Prostate gland (tissue), 2 donors: ENCODE results near the gene TMEM192. TPM values are rescaled to one million over a fixed set of nuclear protein-coding genes. Genes with fewer than 3 reads are reported as not detected.

ENCODE experiments used
- DNase-seq: peaks from one replicate; pipeline ENCODE4 v3.0.0-alpha.2; 2019; ENCODE audit warnings: low spot score
- H3K27ac ChIP-seq, 2 donors: fragments of 200-600 bp; sonication (generic); 2 replicates each; pipeline ENCODE4 v1.5.1; 2017 to 2019
- H3K27me3 ChIP-seq: fragments of 200-600 bp; sonication (generic); replicated peaks from 2 replicates; pipeline ENCODE4 v1.5.1; 2019; ENCODE audit not compliant: insufficient read depth
- H3K36me3 ChIP-seq, 2 donors: fragments of 200-600 bp; sonication (generic); 1 replicate in 1 of 2; 2 replicates in 1 of 2; pipeline versions ENCODE4 v1.5.1 to v1.8.1; 2017 to 2019
- H3K4me1 ChIP-seq: fragments of 200-600 bp; sonication (generic); replicated peaks from 2 replicates; pipeline ENCODE4 v1.5.1; 2019
- H3K4me3 ChIP-seq, 2 donors: fragments of 200-600 bp; sonication (generic); 2 replicates each; pipeline ENCODE4 v1.5.1; 2017 to 2019
- H3K9me3 ChIP-seq: fragments of 200-600 bp; sonication (generic); 2 replicates; pipeline ENCODE4 v1.5.1; 2017
- CTCF ChIP-seq, 4 experiments: fragments of 200-600 bp in 2 of 4; fragments of 450-650 bp in 2 of 4; sonication (generic) in 2 of 4; IDR thresholded peaks; 1 replicate in 3 of 4; 2 replicates in 1 of 4; pipeline ENCODE4 v1.5.1; 2016 to 2019; ENCODE audit warnings: antibody characterized with exemption in 4 of 4, mild to moderate bottlenecking in 2 of 4, moderate library complexity in 2 of 4
- POLR2A ChIP-seq: fragments of 450-650 bp; IDR thresholded peaks from one replicate; pipeline ENCODE4 v1.6.1; 2016; ENCODE audit warnings: antibody characterized with exemption, mild to moderate bottlenecking
- POLR2AphosphoS5 ChIP-seq: sonication (generic); formaldehyde crosslinking; IDR thresholded peaks from one replicate; pipeline ENCODE4 v1.6.1; 2017; ENCODE audit warnings: antibody characterized with exemption
- WGBS: methylation state at CpG from one replicate; pipeline ENCODE4 v1.1.5; 2018; 5-methylcytosine and 5-hydroxymethylcytosine counted together
- intact Hi-C: fragments of 100-400 bp; cut with DNase I; formaldehyde crosslinking; loops from one replicate; pipeline ENCODE4 v1.14.2; 2022
- total RNA-seq, 2 donors: library from RNA; depleted of rRNA; stranded (reverse); fragments of >200 nt; gene quantifications; one replicate each; pipeline ENCODE4 v1.1.0, GENCODE V29; 2016

The TMEM192 gene
- total RNA-seq, 2 donors from 2014 or later: 22.3 to 43.3 TPM

DNA sequence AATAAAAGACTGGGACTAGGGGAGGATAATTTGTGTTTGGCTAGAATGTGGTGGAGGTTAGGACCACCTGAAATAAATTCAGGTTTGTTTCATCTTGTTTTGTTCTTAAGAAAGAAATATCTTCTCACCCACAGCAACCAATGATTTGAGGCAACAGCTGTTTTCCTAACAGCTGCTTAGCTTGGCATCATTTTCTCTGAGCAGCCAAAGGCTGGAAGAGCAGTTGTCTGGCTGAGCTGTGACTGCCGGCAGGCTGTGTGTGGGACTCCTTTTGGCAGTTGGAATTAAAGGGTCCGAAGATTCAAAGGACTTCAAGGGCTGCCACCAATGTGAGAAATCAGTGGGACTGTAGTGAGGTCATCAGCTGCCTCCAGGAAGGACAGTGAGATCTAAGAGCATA, 54.0 kb downstream of the TMEM192 start:
- Histone ChIP-seq H3K4me3 (no peak overlapping the region), H3K36me3 (no peaks in the 10 kb centered on the region), H3K27ac (no peak overlapping the region), H3K4me1 (no peaks in the 10 kb centered on the region), H3K9me3 (no peaks in the 10 kb centered on the region), H3K27me3 (no peaks in the 10 kb centered on the region)
- WGBS: 61% methylated on average over 2 of the region's 2 CpGs
- TF ChIP-seq CTCF (IDR thresholded peaks at IDR 0.05) (no peak), POLR2A (no peak), POLR2AphosphoS5 (no peak)
- intact Hi-C loops: no loop called here
- no peak for DNase-seq

- H3K27ac ChIP-seq: no peak overlapping the region
- H3K36me3 ChIP-seq: no peaks in the 10 kb centered on the region
- no peaks in the 10 kb centered on the region for H3K27me3 ChIP-seq
- WGBS: 88% methylated on average over 9 of the region's 9 CpGs
- TF ChIP-seq CTCF (IDR thresholded peaks at IDR 0.05): no peak
- no peak for TF ChIP-seq POLR2A
- no peak for TF ChIP-seq POLR2AphosphoS5
- H3K4me1 ChIP-seq: no peaks in the 10 kb centered on the region
- no peaks in the 10 kb centered on the region for H3K9me3 ChIP-seq
- intact Hi-C loops: no loop called here
- no peak overlapping the region for H3K4me3 ChIP-seq
- no peak for DNase-seq
These were observed 57.1 kb downstream of the TMEM192 start for GRCh38 chr4:165055601-165056000.

GRCh38 chr4:165053645-165054044, 59.0 kb downstream of the TMEM192 start, which contains the start of gene TRIM75:
TRIM75 (plus strand) TSS chr4:165053866; CDS start chr4:165059148, 5,282 bp downstream.
- no peaks in the 10 kb centered on the region for H3K27me3 ChIP-seq
- H3K9me3 ChIP-seq: no peaks in the 10 kb centered on the region
- intact Hi-C loops: no loop called here
- no peaks in the 10 kb centered on the region for H3K4me1 ChIP-seq
- no peak within 1 kb of the TSS for H3K4me3 ChIP-seq
- 85% methylated on average over 6 of the region's 6 CpGs for WGBS
- DNase-seq: no peak
- no peak within 1 kb of the TSS for H3K27ac ChIP-seq
- TF ChIP-seq CTCF (IDR thresholded peaks at IDR 0.05) (no peak), POLR2AphosphoS5 (no peak), POLR2A (no peak)
- H3K36me3 ChIP-seq: no peaks in the 10 kb centered on the region

GRCh38 chr4:165052627-165053026, 60.0 kb downstream of the TMEM192 start:
- 72% methylated on average over 3 of the region's 3 CpGs for WGBS
- Histone ChIP-seq H3K27ac (no peak overlapping the region), H3K9me3 (no peaks in the 10 kb centered on the region)

More at GRCh38 chr4:165052627-165053026, 60.0 kb downstream of the TMEM192 start:
- H3K4me1 ChIP-seq: no peaks in the 10 kb centered on the region
- intact Hi-C loops: no loop called here
- no peaks in the 10 kb centered on the region for H3K36me3 ChIP-seq
- DNase-seq: no peak
- TF ChIP-seq POLR2AphosphoS5: no peak
- no peak for TF ChIP-seq CTCF (IDR thresholded peaks at IDR 0.05)
- no peak for TF ChIP-seq POLR2A
- H3K27me3 ChIP-seq: no peaks in the 10 kb centered on the region
- H3K4me3 ChIP-seq: no peak overlapping the region
